Astrocyte (in vitro differentiated cells and primary cell): ENCODE measurements around the gene ABCA7.

Experiments
- EZH2 ChIP-seq: IDR thresholded peaks from 2 replicates; pipeline ENCODE4 v1.6.1; 2012; ENCODE audit warnings: mild to moderate bottlenecking, low read length, inconsistent platforms; ENCODE audit not compliant: insufficient read depth
- TF ChIP-seq, protein P1 (sequence below): IDR thresholded peaks from 2 replicates; pipeline ENCODE4 v1.5.1; 2011; ENCODE audit warnings: low read depth, mild to moderate bottlenecking, inconsistent platforms, low read length, moderate library complexity; ENCODE audit not compliant: insufficient read depth

DNA sequence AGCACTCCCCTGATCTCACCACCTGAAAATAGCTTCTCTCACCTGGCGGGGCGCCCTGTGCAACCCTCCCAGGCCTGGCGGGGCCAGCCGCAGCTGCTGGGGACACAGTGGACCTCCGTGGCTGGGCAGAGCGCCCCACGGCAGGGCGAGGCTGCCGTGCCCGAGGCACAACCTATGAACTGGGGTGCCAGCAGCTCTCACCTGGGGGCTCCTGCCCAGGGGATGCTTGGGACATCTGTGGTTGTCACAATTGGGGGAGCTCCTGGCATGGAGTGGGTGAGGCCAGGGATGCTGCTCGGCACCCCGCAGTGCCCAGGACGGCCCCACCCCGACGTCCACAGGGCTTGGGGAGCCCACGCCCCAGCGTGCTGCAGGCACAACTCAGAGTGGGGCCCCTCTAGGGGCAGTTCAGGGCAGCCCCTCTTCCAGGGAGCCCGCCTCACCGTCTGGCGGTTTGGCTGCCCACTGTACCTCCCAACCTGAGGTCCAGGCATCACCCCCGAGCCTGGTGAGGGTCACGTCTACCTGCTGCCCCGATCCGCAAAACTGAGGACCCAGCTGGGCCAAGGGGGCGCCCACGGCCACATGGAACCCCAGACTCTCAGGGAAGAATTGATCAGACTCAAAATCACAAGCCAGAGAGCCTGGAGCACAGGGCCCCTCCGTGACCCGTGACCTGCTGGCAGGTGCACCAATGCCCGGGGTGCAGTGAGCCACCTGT, 24.7 kb upstream of the ABCA7 start:
- TF ChIP-seq, protein P1, sequence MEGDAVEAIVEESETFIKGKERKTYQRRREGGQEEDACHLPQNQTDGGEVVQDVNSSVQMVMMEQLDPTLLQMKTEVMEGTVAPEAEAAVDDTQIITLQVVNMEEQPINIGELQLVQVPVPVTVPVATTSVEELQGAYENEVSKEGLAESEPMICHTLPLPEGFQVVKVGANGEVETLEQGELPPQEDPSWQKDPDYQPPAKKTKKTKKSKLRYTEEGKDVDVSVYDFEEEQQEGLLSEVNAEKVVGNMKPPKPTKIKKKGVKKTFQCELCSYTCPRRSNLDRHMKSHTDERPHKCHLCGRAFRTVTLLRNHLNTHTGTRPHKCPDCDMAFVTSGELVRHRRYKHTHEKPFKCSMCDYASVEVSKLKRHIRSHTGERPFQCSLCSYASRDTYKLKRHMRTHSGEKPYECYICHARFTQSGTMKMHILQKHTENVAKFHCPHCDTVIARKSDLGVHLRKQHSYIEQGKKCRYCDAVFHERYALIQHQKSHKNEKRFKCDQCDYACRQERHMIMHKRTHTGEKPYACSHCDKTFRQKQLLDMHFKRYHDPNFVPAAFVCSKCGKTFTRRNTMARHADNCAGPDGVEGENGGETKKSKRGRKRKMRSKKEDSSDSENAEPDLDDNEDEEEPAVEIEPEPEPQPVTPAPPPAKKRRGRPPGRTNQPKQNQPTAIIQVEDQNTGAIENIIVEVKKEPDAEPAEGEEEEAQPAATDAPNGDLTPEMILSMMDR: no peak
- TF ChIP-seq EZH2: no peak
